ENCODE data around the gene SSH2. TPM values are rescaled to one million over a fixed set of nuclear protein-coding genes. Genes with fewer than 3 reads are reported as not detected.

SSH2 gene
- total RNA-seq, 1 experiment from 2014 or later: 14.6 TPM

DNA sequence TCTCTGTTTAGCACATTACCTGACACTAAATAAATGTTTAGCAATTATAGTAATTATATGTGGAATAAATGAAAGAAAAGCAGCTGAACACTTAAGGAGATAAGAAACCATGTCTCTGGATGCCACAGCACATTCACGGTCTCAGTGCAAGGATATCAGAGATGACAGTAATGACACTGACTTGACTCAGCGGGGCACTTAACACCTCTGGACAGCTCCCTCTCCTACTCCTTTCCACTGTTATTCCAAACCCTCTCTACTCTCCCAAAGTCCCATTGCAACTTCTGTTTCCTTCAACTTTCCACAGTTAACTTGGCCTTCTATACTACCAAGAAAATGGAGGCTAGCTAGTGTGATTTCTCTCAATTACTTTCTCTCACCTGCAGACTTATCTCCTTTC is 214.3 kb downstream of the SSH2 start:
- H4K8ac ChIP-seq (replicated peaks; ENCODE audit: insufficient read length, low read depth, low read length): no peak overlapping the region
- H3K4me2 ChIP-seq (ENCODE audit: insufficient read depth, insufficient read length, low read length): no peak overlapping the region
- no peak overlapping the region for H2AK5ac ChIP-seq (ENCODE audit: insufficient read length, low read length)
- peaks cover 45 to 46% of the 10 kb centered on the region in 2 experiments for H3K4me1 Mint-ChIP-seq
- H2BK15ac ChIP-seq (ENCODE audit: low read depth, low read length): no peak overlapping the region
- H4K20me1 ChIP-seq (ENCODE audit: control insufficient read depth, insufficient read depth, insufficient read length): no peaks in the 10 kb centered on the region
- H3K27ac Mint-ChIP-seq: no peak overlapping the region
- H3T11ph ChIP-seq (ENCODE audit: low read length): no peak overlapping the region
- no peaks in the 10 kb centered on the region for H3K27me3 ChIP-seq (ENCODE audit: insufficient read depth, low read length)
- no peak for DNase-seq
- no peak overlapping the region for H2BK20ac ChIP-seq (ENCODE audit: low read depth, low read length, poor library complexity, severe bottlenecking)
- H3K4me3 Mint-ChIP-seq: no peak overlapping the region
- no peaks in the 10 kb centered on the region for H3K79me1 ChIP-seq (ENCODE audit: insufficient read depth, low read depth, low read length, poor library complexity, severe bottlenecking)
- H3K56ac ChIP-seq (ENCODE audit: insufficient read length, low read depth, low read length): no peak overlapping the region
- no peak overlapping the region for H2AFZ ChIP-seq (ENCODE audit: low read length)
- no peaks in the 10 kb centered on the region for H3K36me3 Mint-ChIP-seq (ENCODE audit: insufficient read depth in 1 of 3, low read depth in 3 of 3)
- H3K23me2 ChIP-seq (ENCODE audit: insufficient read length, low read depth, low read length, poor library complexity, severe bottlenecking): no peaks in the 10 kb centered on the region
- no peaks in the 10 kb centered on the region for H3K79me2 ChIP-seq (ENCODE audit: insufficient read depth, low read length)
- no peak overlapping the region for H2BK5ac ChIP-seq (ENCODE audit: insufficient read length, low read length)
- H3K4me1 ChIP-seq (ENCODE audit: insufficient read depth, low read length): peaks cover 8% of the 10 kb centered on the region
- H3K27me3 Mint-ChIP-seq (ENCODE audit: low read depth): no peaks in the 10 kb centered on the region
- no CpG with 5 or more reads among the region's 2 CpGs for WGBS (ENCODE audit: extremely low coverage, insufficient read length, low lambda C conversion rate)
- no peaks in the 10 kb centered on the region for H3K9me3 ChIP-seq (ENCODE audit: control insufficient read depth, low read depth, low read length)
- H2BK120ac ChIP-seq (ENCODE audit: low read depth, low read length, poor library complexity, severe bottlenecking): no peak overlapping the region
- TF ChIP-seq, protein P1, sequence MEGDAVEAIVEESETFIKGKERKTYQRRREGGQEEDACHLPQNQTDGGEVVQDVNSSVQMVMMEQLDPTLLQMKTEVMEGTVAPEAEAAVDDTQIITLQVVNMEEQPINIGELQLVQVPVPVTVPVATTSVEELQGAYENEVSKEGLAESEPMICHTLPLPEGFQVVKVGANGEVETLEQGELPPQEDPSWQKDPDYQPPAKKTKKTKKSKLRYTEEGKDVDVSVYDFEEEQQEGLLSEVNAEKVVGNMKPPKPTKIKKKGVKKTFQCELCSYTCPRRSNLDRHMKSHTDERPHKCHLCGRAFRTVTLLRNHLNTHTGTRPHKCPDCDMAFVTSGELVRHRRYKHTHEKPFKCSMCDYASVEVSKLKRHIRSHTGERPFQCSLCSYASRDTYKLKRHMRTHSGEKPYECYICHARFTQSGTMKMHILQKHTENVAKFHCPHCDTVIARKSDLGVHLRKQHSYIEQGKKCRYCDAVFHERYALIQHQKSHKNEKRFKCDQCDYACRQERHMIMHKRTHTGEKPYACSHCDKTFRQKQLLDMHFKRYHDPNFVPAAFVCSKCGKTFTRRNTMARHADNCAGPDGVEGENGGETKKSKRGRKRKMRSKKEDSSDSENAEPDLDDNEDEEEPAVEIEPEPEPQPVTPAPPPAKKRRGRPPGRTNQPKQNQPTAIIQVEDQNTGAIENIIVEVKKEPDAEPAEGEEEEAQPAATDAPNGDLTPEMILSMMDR (conservative IDR thresholded peaks at IDR 0.05): no peak
- H3K9ac ChIP-seq (ENCODE audit: extremely low read depth, insufficient read length, low read length): no peak overlapping the region
- no peak overlapping the region for H3K14ac ChIP-seq (ENCODE audit: insufficient read depth, low read length)
- no peak overlapping the region for H4K5ac ChIP-seq (ENCODE audit: insufficient read length, low read depth, low read length)
- H3K4ac ChIP-seq (ENCODE audit: low read depth, low read length): no peak overlapping the region
- no peak overlapping the region for H2BK12ac ChIP-seq (ENCODE audit: insufficient read length, low read depth, low read length)
- H4K91ac ChIP-seq (ENCODE audit: insufficient read length, low read depth, low read length): no peak overlapping the region
- H3K27ac ChIP-seq (ENCODE audit: insufficient read length, low read depth, low read length): no peak overlapping the region
- H3K18ac ChIP-seq (ENCODE audit: insufficient read length, low read depth, low read length): no peak overlapping the region
- no peak overlapping the region for H3K23ac ChIP-seq (ENCODE audit: insufficient read length, low read depth, low read length)
- H3K9me3 Mint-ChIP-seq: no peaks in the 10 kb centered on the region

Data from H9 (cell line).